Upper lobe of left lung (tissue), 6 donors: ENCODE measurements around the gene MBNL2. TPM values are rescaled to one million over a fixed set of nuclear protein-coding genes. Genes with fewer than 3 reads are reported as not detected.

Source experiments
- ATAC-seq, 2 donors: fragments of 200-7000 bp; cut with Tn5 transposase; one replicate each; pipeline ENCODE4 v1.9.1; 2022; ENCODE audit warnings: mild to moderate bottlenecking in 2 of 2, moderate library complexity in 2 of 2; ENCODE audit not compliant: low FRiP score in 2 of 2
- DNase-seq, 2 donors: peaks; one replicate each; pipeline ENCODE4 v3.0.0-alpha.2; 2019 to 2020
- H3K27ac ChIP-seq, 4 donors: fragments of 200-600 bp; sonication (generic); one replicate each; pipeline ENCODE4 v1.5.1; 2016 to 2019
- H3K27me3 ChIP-seq, 4 donors: fragments of 200-600 bp; sonication (generic); one replicate each; pipeline ENCODE4 v1.5.1; 2017 to 2019
- H3K36me3 ChIP-seq, 4 donors: fragments of 200-600 bp; sonication (generic); one replicate each; pipeline ENCODE4 v1.5.1; 2016 to 2019
- H3K4me1 ChIP-seq, 4 donors: fragments of 200-600 bp; sonication (generic); one replicate each; pipeline ENCODE4 v1.5.1; 2018 to 2019
- H3K4me3 ChIP-seq, 4 donors: fragments of 200-600 bp; sonication (generic); one replicate each; pipeline ENCODE4 v1.5.1; 2017 to 2019; ENCODE audit warnings: mild to moderate bottlenecking in 2 of 4, moderate library complexity in 1 of 4
- H3K9me3 ChIP-seq, 4 donors: fragments of 200-600 bp; sonication (generic); one replicate each; pipeline ENCODE4 v1.5.1; 2018 to 2019
- EP300 ChIP-seq, 4 donors: sonication (generic); formaldehyde crosslinking; IDR thresholded peaks; one replicate each; pipeline ENCODE4 v1.5.1; 2017; ENCODE audit warnings: antibody characterized with exemption in 4 of 4, control low read depth in 2 of 4
- POLR2A ChIP-seq, 4 donors: fragments of 450-650 bp; IDR thresholded peaks; one replicate each; pipeline ENCODE4 v1.5.1; 2016 to 2017; ENCODE audit warnings: antibody characterized with exemption in 4 of 4, mild to moderate bottlenecking in 2 of 4
- POLR2AphosphoS5 ChIP-seq, 2 donors: sonication (generic); formaldehyde crosslinking; IDR thresholded peaks; one replicate each; pipeline ENCODE4 v1.5.1; 2017; ENCODE audit warnings: antibody characterized with exemption in 2 of 2
- WGBS, 2 donors: methylation state at CpG; one replicate each; pipeline ENCODE4 v1.1.5; 2017 to 2018; 5-methylcytosine and 5-hydroxymethylcytosine counted together
- total RNA-seq, 6 donors: library from RNA; depleted of rRNA in 4 of 6; stranded (reverse); fragments of >200 nt in 4 of 6; gene quantifications; one replicate each; pipeline versions ENCODE4 v1.1.0 to v1.2.1, GENCODE V29; 2016 to 2021
- TF ChIP-seq, protein P1 (sequence below), 6 experiments: fragments of 450-650 bp in 4 of 6; fragments of 200-600 bp in 2 of 6; sonication (generic) in 2 of 6; IDR thresholded peaks; one replicate each; pipeline ENCODE4 v1.5.1; 2016 to 2019; ENCODE audit warnings: antibody characterized with exemption in 6 of 6
- donor health status: DM: no; HTN: no; CAD: no; lungs with moderate emphysema.
- donor health status: DM: no; HTN: yes; CAD: no; lungs with severe emphysema.

MBNL2 gene
- total RNA-seq, 6 donors from 2014 or later = 40.9 to 78.4 (median 51.3) TPM

DNA sequence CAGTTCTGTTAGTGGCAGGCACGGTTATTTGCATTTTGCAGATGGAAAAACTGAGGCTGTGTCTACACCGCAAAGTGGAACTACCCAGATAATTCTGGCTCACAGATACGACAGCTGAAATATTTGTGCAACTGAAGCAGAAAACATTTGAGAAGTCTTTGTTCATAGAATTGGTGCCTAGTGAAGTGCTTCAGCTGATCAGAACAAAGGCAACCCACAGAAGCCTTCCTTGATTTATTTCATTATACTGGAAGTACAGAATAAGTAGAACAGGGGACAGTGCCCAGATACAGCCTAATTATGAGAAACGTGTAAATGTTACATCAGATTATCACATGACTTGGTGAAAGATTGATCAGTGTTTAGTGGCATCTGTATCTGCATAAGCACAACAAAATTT, 138.5 kb downstream of the MBNL2 start:
- WGBS, 2 donors = 84 to 93% methylated on average over 4 of the region's 4 CpGs
- peaks cover 0 to 49% (median 5%) of the 10 kb centered on the region in 4 donors for H3K36me3 ChIP-seq
- DNase-seq = no peak

DNA sequence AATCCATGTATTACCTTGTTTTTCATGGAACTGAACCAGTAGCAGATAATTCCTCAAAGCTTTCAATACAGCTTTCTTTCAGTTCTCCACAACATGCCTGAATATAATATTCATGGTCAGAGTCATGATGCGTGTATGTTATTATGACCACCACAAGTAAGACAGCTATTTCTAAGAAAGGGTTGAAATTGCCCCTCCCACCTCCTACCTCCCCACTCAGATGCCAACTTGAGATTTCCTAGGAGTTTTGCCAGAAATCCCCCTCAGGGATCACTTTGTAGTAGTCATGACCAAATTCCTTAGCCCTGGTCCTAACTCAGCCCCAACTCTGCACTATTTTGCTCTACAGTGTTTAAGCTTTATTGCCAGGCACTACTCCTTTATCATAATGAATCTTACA, 141.9 kb downstream of the MBNL2 start:
- H3K27me3 ChIP-seq = no peaks in the 10 kb centered on the region
- no peak overlapping the region for H3K4me3 ChIP-seq
- no peaks in the 10 kb centered on the region for H3K9me3 ChIP-seq
- peaks cover 0 to 37% (median 0%) of the 10 kb centered on the region in 4 donors for H3K36me3 ChIP-seq
- no peak for DNase-seq
- peak overlapping the region in 1 of 4 donors; percentile 48 for H3K27ac ChIP-seq
- H3K4me1 ChIP-seq = peaks cover 7 to 25% (median 20%) of the 10 kb centered on the region in 4 donors
- no peak for TF ChIP-seq POLR2A (IDR thresholded peaks at IDR 0.05)
- TF ChIP-seq EP300 (IDR thresholded peaks at IDR 0.05) = no peak
- TF ChIP-seq, protein P1, sequence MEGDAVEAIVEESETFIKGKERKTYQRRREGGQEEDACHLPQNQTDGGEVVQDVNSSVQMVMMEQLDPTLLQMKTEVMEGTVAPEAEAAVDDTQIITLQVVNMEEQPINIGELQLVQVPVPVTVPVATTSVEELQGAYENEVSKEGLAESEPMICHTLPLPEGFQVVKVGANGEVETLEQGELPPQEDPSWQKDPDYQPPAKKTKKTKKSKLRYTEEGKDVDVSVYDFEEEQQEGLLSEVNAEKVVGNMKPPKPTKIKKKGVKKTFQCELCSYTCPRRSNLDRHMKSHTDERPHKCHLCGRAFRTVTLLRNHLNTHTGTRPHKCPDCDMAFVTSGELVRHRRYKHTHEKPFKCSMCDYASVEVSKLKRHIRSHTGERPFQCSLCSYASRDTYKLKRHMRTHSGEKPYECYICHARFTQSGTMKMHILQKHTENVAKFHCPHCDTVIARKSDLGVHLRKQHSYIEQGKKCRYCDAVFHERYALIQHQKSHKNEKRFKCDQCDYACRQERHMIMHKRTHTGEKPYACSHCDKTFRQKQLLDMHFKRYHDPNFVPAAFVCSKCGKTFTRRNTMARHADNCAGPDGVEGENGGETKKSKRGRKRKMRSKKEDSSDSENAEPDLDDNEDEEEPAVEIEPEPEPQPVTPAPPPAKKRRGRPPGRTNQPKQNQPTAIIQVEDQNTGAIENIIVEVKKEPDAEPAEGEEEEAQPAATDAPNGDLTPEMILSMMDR (IDR thresholded peaks at IDR 0.05) = no peak
- no peak for ATAC-seq
- WGBS, 2 donors = 50 to 100% methylated on average over 1 of the region's 1 CpG

More for the DNA sequence above, 138.5 kb downstream of the MBNL2 start:
- ATAC-seq = no peak
- TF ChIP-seq POLR2AphosphoS5 (IDR thresholded peaks at IDR 0.05) = no peak
- no peak for TF ChIP-seq POLR2A (IDR thresholded peaks at IDR 0.05)
- TF ChIP-seq, protein P1 (IDR thresholded peaks at IDR 0.05) = no peak
- no peak for TF ChIP-seq EP300 (IDR thresholded peaks at IDR 0.05)
- Histone ChIP-seq H3K4me1 (peaks cover 0 to 12% (median 2%) of the 10 kb centered on the region in 4 donors), H3K27ac (no peak overlapping the region), H3K4me3 (no peak overlapping the region), H3K27me3 (no peaks in the 10 kb centered on the region), H3K9me3 (no peaks in the 10 kb centered on the region)

DNA sequence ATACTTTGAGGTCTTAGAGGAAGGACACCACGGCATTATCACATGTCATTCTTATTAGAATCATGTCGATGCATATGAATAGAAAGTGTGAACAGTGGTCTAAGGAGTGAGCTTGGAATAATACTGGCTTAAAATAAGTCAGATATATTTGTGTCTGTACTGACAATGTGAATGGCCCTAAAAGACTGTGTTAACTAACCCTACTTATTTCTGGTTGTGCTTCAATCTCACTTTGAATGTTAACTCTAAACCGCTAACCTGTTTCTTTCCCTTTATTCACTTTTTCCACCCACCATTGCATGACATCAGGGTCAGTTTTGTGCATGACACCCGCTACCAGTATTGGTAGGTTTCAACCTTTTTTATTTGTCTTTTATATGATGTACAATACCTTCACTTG, 142.7 kb downstream of the MBNL2 start:
- 94 to 96% methylated on average over 4 of the region's 4 CpGs for WGBS, 2 donors
- Histone ChIP-seq H3K4me3 (no peak overlapping the region), H3K36me3 (peaks cover 0 to 37% (median 0%) of the 10 kb centered on the region in 4 donors), H3K4me1 (peaks cover 9 to 26% (median 20%) of the 10 kb centered on the region in 4 donors), H3K27me3 (no peaks in the 10 kb centered on the region), H3K27ac (no peak overlapping the region), H3K9me3 (no peaks in the 10 kb centered on the region)
- no peak for TF ChIP-seq EP300 (IDR thresholded peaks at IDR 0.05)
- TF ChIP-seq POLR2A (IDR thresholded peaks at IDR 0.05) = no peak
- TF ChIP-seq, protein P1 (IDR thresholded peaks at IDR 0.05) = no peak
- TF ChIP-seq POLR2AphosphoS5 (IDR thresholded peaks at IDR 0.05) = no peak
- no peak for DNase-seq
- no peak for ATAC-seq

DNA sequence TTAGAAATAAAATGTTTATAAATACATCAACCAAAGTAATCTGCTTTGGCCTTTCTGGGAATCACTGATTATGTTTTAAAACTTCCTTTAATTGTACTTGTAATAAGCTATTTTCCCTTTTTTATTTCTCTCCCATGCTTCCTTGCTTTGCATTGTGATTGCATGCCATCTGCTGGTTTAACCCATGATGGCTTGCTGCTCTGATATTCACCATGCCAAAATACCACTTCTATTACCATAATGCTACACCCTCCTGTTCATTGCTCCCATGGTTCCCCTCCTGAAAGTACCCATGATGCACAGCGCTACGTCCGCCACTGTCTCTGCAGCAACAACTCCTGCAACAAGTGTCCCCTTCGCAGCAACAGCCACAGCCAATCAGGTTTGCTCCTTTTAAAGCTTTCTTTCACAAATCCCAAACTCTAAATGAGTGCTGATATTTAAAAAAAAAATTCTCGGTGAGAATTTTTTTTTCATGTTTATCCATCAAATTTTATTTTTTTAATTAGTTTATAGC, 144.1 kb downstream of the MBNL2 start:
- peaks cover 0 to 27% (median 0%) of the 10 kb centered on the region in 4 donors for H3K36me3 ChIP-seq
- H3K9me3 ChIP-seq = no peaks in the 10 kb centered on the region
- peak overlapping the region in 1 of 4 donors; percentile 79 for H3K27ac ChIP-seq
- WGBS, 2 donors = 97 to 99% methylated on average over 5 of the region's 5 CpGs
- H3K4me1 ChIP-seq = peaks cover 11 to 26% (median 20%) of the 10 kb centered on the region in 4 donors
- no peak overlapping the region for H3K4me3 ChIP-seq
- TF ChIP-seq, protein P1 (IDR thresholded peaks at IDR 0.05) = no peak
- TF ChIP-seq POLR2A (IDR thresholded peaks at IDR 0.05) (no peak), POLR2AphosphoS5 (IDR thresholded peaks at IDR 0.05) (no peak), EP300 (IDR thresholded peaks at IDR 0.05) (no peak)
- H3K27me3 ChIP-seq = no peaks in the 10 kb centered on the region
- DNase-seq (no peak), ATAC-seq (no peak)
